ENCODE data around the gene OR4E1.

- TF ChIP-seq NR3C1 (IDR thresholded peaks at IDR 0.05): no peak
- no peak for TF ChIP-seq CTCF (IDR thresholded peaks at IDR 0.05)
- TF ChIP-seq MAX (IDR thresholded peaks at IDR 0.05): no peak
- no peak for TF ChIP-seq ZFP36 (IDR thresholded peaks at IDR 0.05; ENCODE audit: borderline replicate concordance, partially characterized antibody)
Observed at GRCh38 chr14:21652209-21652808, 21.3 kb downstream of the OR4E1 start.

Measured in A549 (cell line).